K562 (cell line): Measurements from ENCODE around the gene UFSP1. TPM values are rescaled to one million over a fixed set of nuclear protein-coding genes. Genes with fewer than 3 reads are reported as not detected.
A peak's percentile ranks its signal among the peaks of the same experiment; 100 is the strongest.

ENCODE experiments used
- C11orf30 ChIP-seq: fragments of 450-650 bp; IDR thresholded peaks from 2 replicates; pipeline ENCODE4 v1.6.1; 2016; ENCODE audit warnings: low read depth, mild to moderate bottlenecking
- CC2D1A ChIP-seq: fragments of 450-650 bp; IDR thresholded peaks from 2 replicates; pipeline ENCODE4 v1.6.1; 2017; ENCODE audit warnings: mild to moderate bottlenecking
- EZH2 ChIP-seq: IDR thresholded peaks from 2 replicates; pipeline ENCODE4 v1.6.1; 2012; ENCODE audit warnings: low read depth, mild to moderate bottlenecking, inconsistent platforms, low read length, borderline replicate concordance
- GTF3C2 ChIP-seq: IDR thresholded peaks from 3 replicates; pipeline ENCODE4 v1.6.1; 2011; ENCODE audit warnings: borderline replicate concordance, mild to moderate bottlenecking, moderate library complexity; ENCODE audit not compliant: insufficient read length; ENCODE audit errors: extremely low read depth
- KLF16 ChIP-seq: IDR thresholded peaks from 2 replicates; pipeline ENCODE4 v1.6.1; 2016; ENCODE audit warnings: antibody characterized with exemption
- MCM2 ChIP-seq: fragments of 450-650 bp; IDR thresholded peaks from 2 replicates; pipeline ENCODE4 v1.6.1; 2017; ENCODE audit warnings: low read depth, mild to moderate bottlenecking
- MCM5 ChIP-seq: fragments of 450-650 bp; IDR thresholded peaks from 2 replicates; pipeline ENCODE4 v1.6.1; 2016; ENCODE audit warnings: low read depth
- NR2F6 ChIP-seq: fragments of 450-650 bp; formaldehyde crosslinking; IDR thresholded peaks from 2 replicates; pipeline ENCODE4 v1.4.0; 2020; ENCODE audit warnings: mild to moderate bottlenecking
- TEAD1 ChIP-seq, 2 experiments: fragments of 450-650 bp in 1 of 2; sonication (generic) in 1 of 2; formaldehyde crosslinking; IDR thresholded peaks; 2 replicates each; pipeline versions ENCODE4 v1.4.0 to v1.8.0; 2020 to 2022; ENCODE audit warnings: mild to moderate bottlenecking in 2 of 2, missing genetic modification reagents in 1 of 2
- TRIM28 ChIP-seq: fragments of 450-650 bp; IDR thresholded peaks from 2 replicates; pipeline ENCODE4 v1.6.1; 2017
- ZC3H4 ChIP-seq: sonication (generic); formaldehyde crosslinking; IDR thresholded peaks from 2 replicates; pipeline ENCODE4 v1.9.0; 2021; ENCODE audit warnings: missing genetic modification reagents, borderline replicate concordance
- ZNF592 ChIP-seq: fragments of 450-650 bp; IDR thresholded peaks from 2 replicates; pipeline ENCODE4 v1.6.1; 2017; ENCODE audit warnings: antibody characterized with exemption, mild to moderate bottlenecking
- polyA plus RNA-seq, 8 experiments: library from polyadenylated mRNA; depleted of rRNA in 4 of 8; stranded (reverse) in 5 of 8; unstranded in 3 of 8; fragments of >200 nt; fragmentation: Nextera tagmentation in 2 of 8; fragmentation: Illumina TruSeq in 1 of 8; extraction: Ambion mirVana in 2 of 8; extraction: Trizol in 1 of 8; gene quantifications; 2 replicates each; pipeline versions ENCODE4 v1.2.1 to v1.2.3, GENCODE V29; 2011 to 2014; ENCODE audit warnings: inconsistent platforms in 1 of 8, missing spikeins in 1 of 8
- total RNA-seq, 7 experiments: library from RNA; depleted of rRNA in 6 of 7; stranded (reverse); fragments of >200 nt in 6 of 7; fragmentation: Illumina TruSeq in 2 of 7; extraction: Trizol in 2 of 7; gene quantifications; 2 replicates each; pipeline versions ENCODE4 v1.2.1 to v1.2.3, GENCODE V29; 2011 to 2021; ENCODE audit warnings: low replicate concordance in 1 of 7
- TF ChIP-seq, protein P1 (sequence below), 2 experiments: fragments of 200-800 bp in 1 of 2; sonication (Bioruptor generic) in 1 of 2; sonication (generic) in 1 of 2; formaldehyde crosslinking in 1 of 2; IDR thresholded peaks in 1 of 2; conservative IDR thresholded peaks in 1 of 2; 2 replicates each; pipeline versions ENCODE4 v1.5.0 to v1.6.1; 2016 to 2020; ENCODE audit warnings: missing compliant biosample characterization in 1 of 2, missing genetic modification characterization in 1 of 2, missing genetic modification reagents in 1 of 2
- TF ChIP-seq, protein P2 (sequence below): fragments of 250-450 bp; sonication (Bioruptor Pico); IDR thresholded peaks from 2 replicates; pipeline ENCODE4 v1.5.0; 2021; ENCODE audit warnings: mild to moderate bottlenecking, borderline replicate concordance
- TF ChIP-seq, protein P3 (sequence below): sonication (generic); formaldehyde crosslinking; IDR thresholded peaks from 2 replicates; pipeline ENCODE4 v1.8.1; 2023; ENCODE audit warnings: mild to moderate bottlenecking, missing genetic modification reagents

Gene UFSP1
- total and polyA plus RNA-seq, 9 of the 15 experiments (the other 6 are each of a cell fraction or from before 2014, with no cell fraction given) = 0.50 to 18.8 (median 2.1) TPM

GRCh38 chr7:100867040-100867775 is 22.3 kb downstream of the UFSP1 start, which contains the start of gene TRIP6 (continued):
- TF ChIP-seq GTF3C2 (no peak), ZNF592 (peak; percentile 93), TRIM28 (peak; percentile 51; the same call in 1 of the 2 replicates), C11orf30 (peak; percentile 81), MCM2 (no peak), EZH2 (no peak), NR2F6 (CRISPR knock-in tag) (no peak), ZC3H4 (CRISPR knock-in tag) (no peak), MCM5 (no peak), TEAD1 (CRISPR knock-in tag; IDR thresholded peaks at IDR 0.05) (peak; percentile 99 to 100), KLF16 (no peak), CC2D1A (peak; percentile 39; the same call in 1 of the 2 replicates)
- TF ChIP-seq, protein P1, sequence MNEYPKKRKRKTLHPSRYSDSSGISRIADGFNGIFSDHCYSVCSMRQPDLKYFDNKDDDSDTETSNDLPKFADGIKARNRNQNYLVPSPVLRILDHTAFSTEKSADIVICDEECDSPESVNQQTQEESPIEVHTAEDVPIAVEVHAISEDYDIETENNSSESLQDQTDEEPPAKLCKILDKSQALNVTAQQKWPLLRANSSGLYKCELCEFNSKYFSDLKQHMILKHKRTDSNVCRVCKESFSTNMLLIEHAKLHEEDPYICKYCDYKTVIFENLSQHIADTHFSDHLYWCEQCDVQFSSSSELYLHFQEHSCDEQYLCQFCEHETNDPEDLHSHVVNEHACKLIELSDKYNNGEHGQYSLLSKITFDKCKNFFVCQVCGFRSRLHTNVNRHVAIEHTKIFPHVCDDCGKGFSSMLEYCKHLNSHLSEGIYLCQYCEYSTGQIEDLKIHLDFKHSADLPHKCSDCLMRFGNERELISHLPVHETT (CRISPR knock-in tag; conservative IDR thresholded peaks at IDR 0.05 in 1 of 2, IDR thresholded peaks at IDR 0.05 in 1 of 2) = peak in 1 of 2 experiments; percentile 85; a peak in 1 of 4 replicates
- TF ChIP-seq, protein P2, sequence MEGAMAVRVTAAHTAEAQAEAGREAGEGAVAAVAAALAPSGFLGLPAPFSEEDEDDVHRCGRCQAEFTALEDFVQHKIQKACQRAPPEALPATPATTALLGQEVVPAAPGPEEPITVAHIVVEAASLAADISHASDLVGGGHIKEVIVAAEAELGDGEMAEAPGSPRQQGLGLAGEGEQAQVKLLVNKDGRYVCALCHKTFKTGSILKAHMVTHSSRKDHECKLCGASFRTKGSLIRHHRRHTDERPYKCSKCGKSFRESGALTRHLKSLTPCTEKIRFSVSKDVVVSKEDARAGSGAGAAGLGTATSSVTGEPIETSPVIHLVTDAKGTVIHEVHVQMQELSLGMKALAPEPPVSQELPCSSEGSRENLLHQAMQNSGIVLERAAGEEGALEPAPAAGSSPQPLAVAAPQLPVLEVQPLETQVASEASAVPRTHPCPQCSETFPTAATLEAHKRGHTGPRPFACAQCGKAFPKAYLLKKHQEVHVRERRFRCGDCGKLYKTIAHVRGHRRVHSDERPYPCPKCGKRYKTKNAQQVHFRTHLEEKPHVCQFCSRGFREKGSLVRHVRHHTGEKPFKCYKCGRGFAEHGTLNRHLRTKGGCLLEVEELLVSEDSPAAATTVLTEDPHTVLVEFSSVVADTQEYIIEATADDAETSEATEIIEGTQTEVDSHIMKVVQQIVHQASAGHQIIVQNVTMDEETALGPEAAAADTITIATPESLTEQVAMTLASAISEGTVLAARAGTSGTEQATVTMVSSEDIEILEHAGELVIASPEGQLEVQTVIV (CRISPR knock-in tag) = no peak
- TF ChIP-seq, protein P3, sequence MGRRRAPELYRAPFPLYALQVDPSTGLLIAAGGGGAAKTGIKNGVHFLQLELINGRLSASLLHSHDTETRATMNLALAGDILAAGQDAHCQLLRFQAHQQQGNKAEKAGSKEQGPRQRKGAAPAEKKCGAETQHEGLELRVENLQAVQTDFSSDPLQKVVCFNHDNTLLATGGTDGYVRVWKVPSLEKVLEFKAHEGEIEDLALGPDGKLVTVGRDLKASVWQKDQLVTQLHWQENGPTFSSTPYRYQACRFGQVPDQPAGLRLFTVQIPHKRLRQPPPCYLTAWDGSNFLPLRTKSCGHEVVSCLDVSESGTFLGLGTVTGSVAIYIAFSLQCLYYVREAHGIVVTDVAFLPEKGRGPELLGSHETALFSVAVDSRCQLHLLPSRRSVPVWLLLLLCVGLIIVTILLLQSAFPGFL (CRISPR knock-in tag) = no peak
